ENCODE measurements around the gene RAC2. TPM values are rescaled to one million over a fixed set of nuclear protein-coding genes. Genes with fewer than 3 reads are reported as not detected.

RAC2 gene
- total and polyA plus RNA-seq, 2 of the 8 experiments (the other 6 are each of a cell fraction or from before 2014, with no cell fraction given) = 2.3 to 4.3 TPM

GRCh38 chr22:37237371-37238268 lies 6.4 kb downstream of the RAC2 start:
- H3K36me3 ChIP-seq (ENCODE audit: control insufficient read depth in 2 of 4, insufficient read depth in 4 of 4, low read length in 3 of 4) = no peaks in the 10 kb centered on the region
- CTCF ChIA-PET (ENCODE audit: partially characterized antibody) = interaction anchor here (0.7 to 9.1 kb wide), 10 partner anchors 10 to 247 kb away, joined by 3 to 97 read pairs (median 3); partner anchors contain the start of gene CYTH4
- no peak overlapping the region for H3K4me2 ChIP-seq (ENCODE audit: insufficient read depth in 1 of 2, low read depth in 2 of 2, low read length in 2 of 2)
- TF ChIP-seq EGR1 (IDR thresholded peaks at IDR 0.05; ENCODE audit: borderline replicate concordance, low read depth, low read length) = no peak
- no peak for TF ChIP-seq TEAD4 (IDR thresholded peaks at IDR 0.05; ENCODE audit: low read depth, low read length)
- no peak for TF ChIP-seq BRCA1 (IDR thresholded peaks at IDR 0.05; ENCODE audit: low read depth, low read length)
- no peak for TF ChIP-seq JUN (IDR thresholded peaks at IDR 0.05; ENCODE audit: low read depth, low read length)
- TF ChIP-seq ATF3 (IDR thresholded peaks at IDR 0.05; ENCODE audit: insufficient read depth, low read depth, low read length) = no peak
- no peak for TF ChIP-seq ASH2L (IDR thresholded peaks at IDR 0.05; ENCODE audit: low read length)
- TF ChIP-seq SP4 (IDR thresholded peaks at IDR 0.05; ENCODE audit: low read length) = no peak
- no peak for TF ChIP-seq PHF8 (conservative IDR thresholded peaks at IDR 0.05; ENCODE audit: low read depth, low read length)
- no peak for TF ChIP-seq GTF2F1 (IDR thresholded peaks at IDR 0.05; ENCODE audit: borderline replicate concordance, low read depth, low read length)
- TF ChIP-seq KDM1A (IDR thresholded peaks at IDR 0.05; ENCODE audit: borderline replicate concordance, low read length) = no peak
- TF ChIP-seq JUND (IDR thresholded peaks at IDR 0.05; ENCODE audit: low read length) = no peak
- no peak for TF ChIP-seq CTBP2 (IDR thresholded peaks at IDR 0.05; ENCODE audit: borderline replicate concordance, insufficient read depth, insufficient read length, low read length)

More at GRCh38 chr22:37237371-37238268, 6.4 kb downstream of the RAC2 start:
- no peak overlapping the region for H3K23ac ChIP-seq (ENCODE audit: insufficient read length)
- peaks cover 0 to 9% (median 1%) of the 10 kb centered on the region in 4 experiments; a peak in 4 of 7 replicates for H3K4me1 ChIP-seq (replicated peaks in 1 of 4; ENCODE audit: control insufficient read depth in 3 of 4, insufficient read depth in 4 of 4, low read length in 3 of 4)
- no peak overlapping the region for H2AFZ ChIP-seq (ENCODE audit: low read length)
- no peak overlapping the region for H3K9ac ChIP-seq (replicated peaks in 1 of 4; ENCODE audit: extremely low read depth in 1 of 4, low read depth in 3 of 4, low read length in 3 of 4)
- DNase-seq (ENCODE audit: low read depth in 1 of 2, low spot score in 2 of 2) (no peak), FAIRE-seq (no peak)
- no peak overlapping the region; the same call in 1 of the 2 replicates for H4K8ac ChIP-seq (ENCODE audit: extremely low read depth, insufficient read depth, low read length)
- H3K79me2 ChIP-seq (ENCODE audit: control insufficient read depth in 1 of 2, insufficient read depth in 2 of 2, low read length in 2 of 2) = no peaks in the 10 kb centered on the region
- H2AK5ac ChIP-seq (ENCODE audit: low read depth, low read length) = no peak overlapping the region
- peak overlapping the region; percentile 29; the same call in 1 of the 2 replicates for H2BK15ac ChIP-seq (ENCODE audit: low read length)
- H2BK12ac ChIP-seq (ENCODE audit: low read depth, low read length) = no peak overlapping the region
- H2BK120ac ChIP-seq (replicated peaks; ENCODE audit: low read depth, low read length) = no peak overlapping the region
- no peaks in the 10 kb centered on the region for H3K23me2 ChIP-seq (ENCODE audit: low read depth, low read length)
- no peak overlapping the region for H3K4ac ChIP-seq (replicated peaks; ENCODE audit: insufficient read length, low read depth, low read length)
- no peak overlapping the region for H3K56ac ChIP-seq (replicated peaks; ENCODE audit: insufficient read length, low read depth, low read length)
- H2BK20ac ChIP-seq (ENCODE audit: low read length) = no peak overlapping the region
- H3K79me1 ChIP-seq (ENCODE audit: low read depth, low read length) = no peaks in the 10 kb centered on the region
- peak overlapping the region; percentile 34 for H4K91ac ChIP-seq (replicated peaks; ENCODE audit: insufficient read length, low read length)
- no peak overlapping the region for H3K14ac ChIP-seq (ENCODE audit: insufficient read length)
- no peaks in the 10 kb centered on the region for H4K20me1 ChIP-seq (replicated peaks in 1 of 2; ENCODE audit: control insufficient read depth in 1 of 2, insufficient read depth in 2 of 2, low read length in 2 of 2)
- no peak overlapping the region for H2BK5ac ChIP-seq (ENCODE audit: low read depth, low read length)
- H3K18ac ChIP-seq (ENCODE audit: extremely low read depth, low read length) = no peak overlapping the region
- POLR2A ChIA-PET (ENCODE audit: partially characterized antibody) = interaction anchor here (0.6 kb wide), 1 partner anchor 38 kb away, joined by 3 read pairs; no protein-coding TSS in a partner anchor
- no peaks in the 10 kb centered on the region for H3K9me3 ChIP-seq (ENCODE audit: insufficient read depth in 2 of 2, low read depth in 1 of 2, low read length in 1 of 2)
- H3K27ac ChIP-seq (ENCODE audit: low read depth, low read length) = no peak overlapping the region
- WGBS, 2 experiments (ENCODE audit: extremely low coverage in 1 of 2, insufficient coverage in 1 of 2, insufficient read length in 1 of 2, insufficient replicate concordance in 2 of 2, low coverage in 1 of 2, low lambda C conversion rate in 2 of 2, missing lambda C conversion rate in 1 of 2) = 86% methylated on average over 20 of the region's 20 CpGs; no CpG with 5 or more reads in 1 of the 2 experiments
- no peak overlapping the region for H3K4me3 ChIP-seq (ENCODE audit: extremely low read depth in 1 of 4, insufficient read depth in 2 of 4, low read depth in 3 of 4, low read length in 4 of 4)
- H4K5ac ChIP-seq (ENCODE audit: insufficient read length, low read depth, low read length) = no peak overlapping the region
- no peaks in the 10 kb centered on the region for H3K27me3 ChIP-seq (replicated peaks in 1 of 4; ENCODE audit: control insufficient read depth in 3 of 4, extremely low read depth in 1 of 4, insufficient read depth in 3 of 4, low read length in 3 of 4)
